Endothelial cell of umbilical vein (primary cell): ENCODE data around the gene LAMA5.

Experiments
- EZH2 ChIP-seq: IDR thresholded peaks from 2 replicates; pipeline ENCODE4 v1.6.1; 2012; ENCODE audit warnings: borderline replicate concordance, low read depth, mild to moderate bottlenecking, moderate library complexity, low read length, inconsistent platforms; ENCODE audit not compliant: severe bottlenecking
- FOS ChIP-seq: IDR thresholded peaks from 2 replicates; pipeline ENCODE4 v1.6.1; 2011; ENCODE audit warnings: mild to moderate bottlenecking, low read length, moderate library complexity, borderline replicate concordance; ENCODE audit not compliant: insufficient read depth
- GATA2 ChIP-seq: IDR thresholded peaks from 2 replicates; pipeline ENCODE4 v1.7.0; 2011; ENCODE audit warnings: low read depth, mild to moderate bottlenecking, moderate library complexity, mixed read lengths, low read length; ENCODE audit not compliant: insufficient read length, insufficient read depth
- JUN ChIP-seq: IDR thresholded peaks from 2 replicates; pipeline ENCODE4 v1.6.1; 2011; ENCODE audit warnings: borderline replicate concordance, low read depth; ENCODE audit not compliant: insufficient read length, insufficient read depth
- MYC ChIP-seq: IDR thresholded peaks from one replicate; pipeline ENCODE4 v1.6.1; 2011; ENCODE audit warnings: mild to moderate bottlenecking, low read depth, low read length
- POLR2A ChIP-seq: IDR thresholded peaks from 2 replicates; pipeline ENCODE4 v1.6.1; 2012; ENCODE audit warnings: low read depth, mild to moderate bottlenecking, control low read depth, low read length
- POLR2AphosphoS5 ChIP-seq: IDR thresholded peaks from 2 replicates; pipeline ENCODE4 v1.6.1; 2012; ENCODE audit warnings: low read depth, mild to moderate bottlenecking, control low read depth, low read length, moderate library complexity; ENCODE audit not compliant: insufficient read depth
- TF ChIP-seq, protein P1 (sequence below), 2 donors: IDR thresholded peaks; 1 replicate in 1 of 2; 2 replicates in 1 of 2; pipeline ENCODE4 v1.5.1; 2011; ENCODE audit warnings: low read length in 2 of 2, mild to moderate bottlenecking in 2 of 2, moderate library complexity in 2 of 2, control low read depth in 1 of 2, inconsistent platforms in 1 of 2, low read depth in 1 of 2; ENCODE audit not compliant: insufficient read depth in 1 of 2; ENCODE audit errors: extremely low read depth in 1 of 2
- TF ChIP-seq, protein P2 (sequence below): IDR thresholded peaks from 2 replicates; pipeline ENCODE4 v1.6.1; 2011; ENCODE audit not compliant: insufficient read depth, insufficient read length

DNA sequence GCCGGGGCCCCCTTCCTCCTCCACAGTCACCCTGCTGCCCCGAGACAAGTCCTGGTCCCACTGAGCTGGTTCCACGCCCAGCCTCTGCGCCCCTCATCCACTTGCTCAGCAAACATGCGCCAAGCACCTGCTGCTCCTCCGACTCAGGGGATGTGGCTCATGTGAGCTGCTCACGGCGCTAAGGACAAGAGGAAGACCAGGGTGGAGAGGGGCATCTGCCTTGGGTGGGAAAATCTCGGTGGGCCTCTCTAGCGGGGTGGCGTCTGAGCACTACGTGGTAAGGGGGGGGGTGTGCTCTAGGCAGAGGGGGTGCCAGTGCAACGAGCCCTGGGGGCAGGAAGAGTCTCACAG, 4.5 kb downstream of the LAMA5 start:
- no peak for TF ChIP-seq POLR2A
- TF ChIP-seq, protein P1, sequence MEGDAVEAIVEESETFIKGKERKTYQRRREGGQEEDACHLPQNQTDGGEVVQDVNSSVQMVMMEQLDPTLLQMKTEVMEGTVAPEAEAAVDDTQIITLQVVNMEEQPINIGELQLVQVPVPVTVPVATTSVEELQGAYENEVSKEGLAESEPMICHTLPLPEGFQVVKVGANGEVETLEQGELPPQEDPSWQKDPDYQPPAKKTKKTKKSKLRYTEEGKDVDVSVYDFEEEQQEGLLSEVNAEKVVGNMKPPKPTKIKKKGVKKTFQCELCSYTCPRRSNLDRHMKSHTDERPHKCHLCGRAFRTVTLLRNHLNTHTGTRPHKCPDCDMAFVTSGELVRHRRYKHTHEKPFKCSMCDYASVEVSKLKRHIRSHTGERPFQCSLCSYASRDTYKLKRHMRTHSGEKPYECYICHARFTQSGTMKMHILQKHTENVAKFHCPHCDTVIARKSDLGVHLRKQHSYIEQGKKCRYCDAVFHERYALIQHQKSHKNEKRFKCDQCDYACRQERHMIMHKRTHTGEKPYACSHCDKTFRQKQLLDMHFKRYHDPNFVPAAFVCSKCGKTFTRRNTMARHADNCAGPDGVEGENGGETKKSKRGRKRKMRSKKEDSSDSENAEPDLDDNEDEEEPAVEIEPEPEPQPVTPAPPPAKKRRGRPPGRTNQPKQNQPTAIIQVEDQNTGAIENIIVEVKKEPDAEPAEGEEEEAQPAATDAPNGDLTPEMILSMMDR (IDR thresholded peaks at IDR 0.05; ENCODE audit: extremely low read depth in 1 of 2, insufficient read depth in 1 of 2, low read depth in 1 of 2, low read length in 2 of 2) = no peak
- no peak for TF ChIP-seq POLR2AphosphoS5
- no peak for TF ChIP-seq EZH2
- TF ChIP-seq MYC = no peak
- TF ChIP-seq JUN = no peak
- TF ChIP-seq FOS = no peak
- TF ChIP-seq, protein P2, sequence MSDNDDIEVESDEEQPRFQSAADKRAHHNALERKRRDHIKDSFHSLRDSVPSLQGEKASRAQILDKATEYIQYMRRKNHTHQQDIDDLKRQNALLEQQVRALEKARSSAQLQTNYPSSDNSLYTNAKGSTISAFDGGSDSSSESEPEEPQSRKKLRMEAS = no peak
- no peak for TF ChIP-seq GATA2
